Duodenal mucosa (tissue), 2 donors: ENCODE results near the gene LPP.

ENCODE experiments used
- H3K27ac ChIP-seq: one replicate; pipeline ENCODE4 v1.7.0; 2013; ENCODE audit warnings: low read depth, low read length
- H3K27me3 ChIP-seq, 2 donors: one replicate each; pipeline ENCODE4 v1.7.0; 2013; ENCODE audit warnings: low read length in 2 of 2, control low read depth in 1 of 2; ENCODE audit not compliant: insufficient read depth in 2 of 2, control insufficient read depth in 1 of 2
- H3K36me3 ChIP-seq, 2 donors: one replicate each; pipeline ENCODE4 v1.7.0; 2013; ENCODE audit warnings: low read length in 2 of 2, control low read depth in 1 of 2; ENCODE audit not compliant: insufficient read depth in 2 of 2, control insufficient read depth in 1 of 2
- H3K4me1 ChIP-seq, 2 donors: one replicate each; pipeline ENCODE4 v1.7.0; 2013; ENCODE audit warnings: low read length in 2 of 2, control low read depth in 1 of 2; ENCODE audit not compliant: insufficient read depth in 2 of 2, control insufficient read depth in 1 of 2
- H3K4me3 ChIP-seq, 2 donors: one replicate each; pipeline ENCODE4 v1.7.0; 2013; ENCODE audit warnings: low read length in 2 of 2, low read depth in 1 of 2
- H3K9ac ChIP-seq, 2 donors: one replicate each; pipeline ENCODE4 v1.7.0; 2013; ENCODE audit warnings: low read length in 2 of 2, low read depth in 1 of 2
- H3K9me3 ChIP-seq, 2 donors: one replicate each; pipeline ENCODE4 v1.7.0; 2013; ENCODE audit warnings: low read length in 2 of 2, control low read depth in 1 of 2; ENCODE audit not compliant: control insufficient read depth in 1 of 2

The LPP gene

DNA sequence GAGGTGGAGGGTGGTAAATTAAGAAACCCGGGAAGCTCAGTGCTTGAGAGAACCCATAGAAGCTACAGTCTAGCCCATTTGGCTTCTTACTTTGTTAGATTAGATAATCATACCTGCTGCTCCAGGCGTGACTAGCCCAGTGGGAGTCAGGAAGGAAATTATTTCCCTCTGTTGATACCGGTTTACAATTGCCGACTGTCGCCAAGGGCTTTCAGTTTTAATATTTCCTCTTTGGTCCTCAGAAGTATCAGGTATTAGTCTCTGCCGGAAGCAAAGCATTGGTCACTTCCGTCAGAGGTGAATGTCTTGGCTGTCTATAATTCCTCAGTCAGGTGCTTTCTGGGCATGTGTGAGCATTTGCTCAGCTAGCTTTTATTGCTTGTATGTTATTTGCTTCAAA is 75.2 kb downstream of the LPP start:
- H3K36me3 ChIP-seq = peaks cover 6 to 8% of the 10 kb centered on the region in 2 donors
- no peaks in the 10 kb centered on the region for H3K27me3 ChIP-seq
- peak overlapping the region in 1 of 2 donors; percentile 13 for H3K4me3 ChIP-seq
- no peaks in the 10 kb centered on the region for H3K9me3 ChIP-seq
- peaks cover 14 to 24% of the 10 kb centered on the region in 2 donors for H3K4me1 ChIP-seq
- no peak overlapping the region for H3K9ac ChIP-seq
- H3K27ac ChIP-seq = no peak overlapping the region

DNA sequence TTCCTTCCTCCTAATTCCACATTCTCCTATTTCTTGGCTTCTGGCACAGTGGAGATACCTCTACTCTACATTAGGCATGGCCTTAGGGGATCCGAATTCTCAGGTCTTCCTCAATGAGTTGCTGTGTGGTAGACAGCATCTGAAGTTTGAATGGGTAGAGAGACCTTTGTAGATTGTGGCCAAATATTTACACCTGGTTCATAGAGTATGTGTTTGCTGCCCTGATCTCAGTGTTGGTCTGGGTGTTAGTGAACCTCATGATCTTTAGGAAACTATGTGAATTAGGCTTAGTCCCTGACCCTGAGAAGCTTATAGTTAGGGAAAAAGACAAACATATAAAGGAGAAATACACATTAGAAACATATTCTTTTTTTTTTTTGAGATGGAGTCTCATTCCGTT is 75.8 kb downstream of the LPP start:
- Histone ChIP-seq H3K27me3 (no peaks in the 10 kb centered on the region), H3K9ac (no peak overlapping the region), H3K4me1 (peaks cover 14 to 25% of the 10 kb centered on the region in 2 donors), H3K36me3 (peaks cover 6 to 8% of the 10 kb centered on the region in 2 donors), H3K27ac (no peak overlapping the region), H3K4me3 (no peak overlapping the region), H3K9me3 (no peaks in the 10 kb centered on the region)

DNA sequence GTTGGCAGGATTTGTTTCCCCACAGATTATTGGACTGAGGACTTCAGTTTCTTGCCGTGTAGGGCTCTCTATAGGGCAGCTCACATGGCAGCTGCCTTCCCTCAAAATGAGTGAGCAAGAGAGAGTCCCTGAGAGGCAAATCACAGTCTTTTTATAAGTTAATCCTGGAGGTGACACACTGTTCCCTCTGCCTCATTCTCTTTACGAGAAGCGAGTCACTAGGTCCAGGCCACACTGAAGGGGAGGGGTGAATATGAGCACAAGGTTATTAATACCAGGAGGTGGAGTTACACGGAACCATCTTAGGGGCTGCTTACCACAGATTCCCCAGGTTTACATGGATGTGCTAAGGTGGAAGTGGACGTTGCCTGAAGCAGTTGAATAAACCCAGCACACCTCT is 77.0 kb downstream of the LPP start:
- H3K27ac ChIP-seq = no peak overlapping the region
- H3K9ac ChIP-seq = no peak overlapping the region
- H3K4me3 ChIP-seq = no peak overlapping the region
- H3K9me3 ChIP-seq = no peaks in the 10 kb centered on the region
- peaks cover 14 to 30% of the 10 kb centered on the region in 2 donors for H3K4me1 ChIP-seq
- H3K27me3 ChIP-seq = no peaks in the 10 kb centered on the region
- peaks cover 0 to 5% of the 10 kb centered on the region in 2 donors for H3K36me3 ChIP-seq

DNA sequence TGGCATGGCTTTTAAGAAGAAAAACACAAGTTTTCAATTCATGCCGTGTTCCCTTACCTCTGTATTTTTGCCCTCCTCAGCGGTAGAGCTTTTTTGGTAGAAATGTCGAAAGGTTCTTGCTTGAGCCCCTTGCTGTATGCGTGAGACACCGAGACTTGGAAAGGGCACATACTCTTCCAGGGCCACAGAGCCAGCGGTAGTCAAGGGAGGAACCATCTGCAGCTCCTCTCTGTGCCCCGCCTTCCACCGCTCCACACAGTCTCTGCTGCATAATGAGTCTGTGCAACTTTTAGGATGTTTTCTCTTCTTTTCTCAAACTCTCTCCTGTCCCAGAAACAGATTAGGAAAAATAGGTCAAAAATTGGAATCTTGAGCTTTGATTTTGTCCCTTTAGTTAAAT is 77.5 kb downstream of the LPP start:
- Histone ChIP-seq H3K9ac (no peak overlapping the region), H3K4me1 (peaks cover 14 to 30% of the 10 kb centered on the region in 2 donors), H3K4me3 (no peak overlapping the region), H3K27ac (no peak overlapping the region), H3K27me3 (no peaks in the 10 kb centered on the region), H3K36me3 (peaks cover 0 to 5% of the 10 kb centered on the region in 2 donors), H3K9me3 (no peaks in the 10 kb centered on the region)

DNA sequence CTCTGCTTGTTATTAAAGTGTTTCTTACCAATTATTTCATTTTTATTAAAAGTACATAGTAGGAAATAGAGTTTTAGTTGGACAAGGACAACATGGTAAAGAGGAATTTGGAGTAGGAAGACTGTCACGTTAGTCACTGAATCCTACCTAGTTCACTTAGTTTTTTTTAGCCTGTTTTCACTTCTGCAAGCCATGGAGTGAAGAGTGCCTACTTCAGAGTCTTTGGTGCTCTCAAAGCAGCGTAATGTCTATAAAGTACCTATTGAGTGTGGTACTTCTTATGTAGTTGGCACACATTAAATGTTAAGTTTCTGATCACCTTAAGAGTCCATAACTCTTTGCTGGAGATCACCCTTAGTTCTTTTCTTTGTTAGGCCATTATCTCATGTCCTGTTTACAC is 78.7 kb downstream of the LPP start:
- Histone ChIP-seq H3K27ac (no peak overlapping the region), H3K4me1 (peaks cover 14 to 29% of the 10 kb centered on the region in 2 donors), H3K9ac (no peak overlapping the region)

DNA sequence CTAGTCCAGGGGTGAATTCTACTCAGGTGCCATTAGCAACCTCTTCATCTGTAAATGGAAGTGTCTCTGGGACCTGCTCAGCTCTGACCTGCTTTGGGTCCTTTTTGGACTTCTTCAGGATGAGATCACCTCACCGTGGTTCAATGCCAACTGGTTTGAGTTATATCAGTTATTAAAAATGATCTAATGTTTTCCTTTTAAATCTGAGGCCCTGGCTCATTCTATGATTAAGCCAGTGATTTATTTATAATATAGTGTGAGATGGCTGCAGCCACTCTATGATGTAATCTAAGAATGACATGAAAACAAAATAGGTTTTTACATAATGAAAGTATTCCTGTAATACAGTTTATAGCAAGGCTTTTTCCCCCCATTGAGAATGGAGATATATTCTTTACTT is 79.4 kb downstream of the LPP start:
- Histone ChIP-seq H3K9ac (no peak overlapping the region), H3K27ac (no peak overlapping the region), H3K36me3 (peaks cover 0 to under 1% of the 10 kb centered on the region in 2 donors), H3K4me3 (no peak overlapping the region), H3K27me3 (no peaks in the 10 kb centered on the region), H3K4me1 (peaks cover 8 to 24% of the 10 kb centered on the region in 2 donors), H3K9me3 (no peaks in the 10 kb centered on the region)

More for the DNA sequence above, 78.7 kb downstream of the LPP start:
- no peaks in the 10 kb centered on the region for H3K27me3 ChIP-seq
- no peak overlapping the region for H3K4me3 ChIP-seq
- no peaks in the 10 kb centered on the region for H3K9me3 ChIP-seq
- H3K36me3 ChIP-seq = peaks cover 0 to 5% of the 10 kb centered on the region in 2 donors

DNA sequence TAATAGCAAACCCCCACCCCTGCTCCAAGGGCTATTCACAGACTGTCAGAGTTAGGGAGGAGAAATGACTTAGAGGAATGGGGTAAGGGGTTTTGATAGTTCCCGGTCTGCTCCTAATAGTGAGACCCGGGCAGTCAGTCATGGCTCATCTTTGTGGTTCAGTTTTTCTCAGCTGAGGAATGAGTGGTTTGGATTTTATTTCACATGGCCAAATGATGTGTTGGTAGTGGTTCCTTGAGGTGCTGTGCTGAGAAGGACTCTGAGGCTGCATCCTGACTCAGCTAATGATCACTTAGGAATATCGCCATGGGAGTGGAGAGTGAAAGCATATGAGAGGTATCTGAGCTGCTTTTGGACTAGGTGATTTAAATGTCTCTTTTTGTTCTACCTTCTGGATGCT is 80.2 kb downstream of the LPP start:
- Histone ChIP-seq H3K4me1 (peaks cover 6 to 22% of the 10 kb centered on the region in 2 donors), H3K9me3 (no peaks in the 10 kb centered on the region), H3K36me3 (peaks cover 2 to 3% of the 10 kb centered on the region in 2 donors), H3K27ac (no peak overlapping the region), H3K4me3 (no peak overlapping the region), H3K27me3 (no peaks in the 10 kb centered on the region), H3K9ac (no peak overlapping the region)

DNA sequence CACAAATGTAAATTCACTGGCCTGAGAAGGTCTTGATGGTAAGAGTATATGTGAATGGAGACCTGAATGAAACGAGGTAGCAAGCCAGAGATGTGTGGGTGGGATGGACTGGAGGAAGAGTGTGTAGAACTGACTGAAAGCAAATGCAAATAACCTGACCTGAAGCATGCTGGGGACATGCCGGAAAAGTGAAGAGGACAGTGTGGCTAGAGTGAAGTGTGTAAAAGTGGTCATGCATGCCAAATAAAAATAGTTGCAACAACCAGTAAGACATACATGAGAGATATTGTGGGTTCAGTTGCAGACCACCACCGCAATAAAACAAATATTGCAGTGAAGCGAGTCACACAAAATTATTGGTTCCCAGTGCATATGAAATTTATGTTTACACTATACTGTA is 82.3 kb downstream of the LPP start:
- no peak overlapping the region for H3K4me3 ChIP-seq
- peaks cover 7 to 29% of the 10 kb centered on the region in 2 donors for H3K4me1 ChIP-seq
- no peak overlapping the region for H3K27ac ChIP-seq
- peaks cover 7 to 9% of the 10 kb centered on the region in 2 donors for H3K36me3 ChIP-seq
- no peaks in the 10 kb centered on the region for H3K9me3 ChIP-seq
- no peaks in the 10 kb centered on the region for H3K27me3 ChIP-seq
- H3K9ac ChIP-seq = no peak overlapping the region

DNA sequence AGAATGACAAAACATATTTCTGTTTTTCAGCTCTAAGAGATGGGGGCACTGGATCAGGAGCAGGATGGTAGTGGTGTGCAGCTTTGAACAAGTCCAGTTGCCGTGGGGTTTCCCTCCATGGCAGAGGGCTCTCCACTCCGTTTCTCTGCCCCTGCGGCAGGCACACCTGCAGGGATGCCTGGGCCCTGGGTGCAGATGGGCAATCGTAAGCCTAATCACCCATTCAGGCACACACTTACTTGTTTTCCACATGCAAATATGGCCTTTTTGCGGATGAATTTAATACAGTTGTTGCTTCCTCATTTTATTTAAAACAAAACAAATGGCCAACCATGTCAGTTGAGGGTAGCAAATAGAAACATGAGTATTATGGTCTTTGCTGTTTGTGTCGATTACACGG is 85.1 kb downstream of the LPP start:
- H3K4me3 ChIP-seq = no peak overlapping the region
- peaks cover 7 to 27% of the 10 kb centered on the region in 2 donors for H3K4me1 ChIP-seq
- H3K27me3 ChIP-seq = no peaks in the 10 kb centered on the region
- no peak overlapping the region for H3K27ac ChIP-seq
- no peak overlapping the region for H3K9ac ChIP-seq
- peaks cover 8 to 12% of the 10 kb centered on the region in 2 donors for H3K36me3 ChIP-seq
- no peaks in the 10 kb centered on the region for H3K9me3 ChIP-seq

DNA sequence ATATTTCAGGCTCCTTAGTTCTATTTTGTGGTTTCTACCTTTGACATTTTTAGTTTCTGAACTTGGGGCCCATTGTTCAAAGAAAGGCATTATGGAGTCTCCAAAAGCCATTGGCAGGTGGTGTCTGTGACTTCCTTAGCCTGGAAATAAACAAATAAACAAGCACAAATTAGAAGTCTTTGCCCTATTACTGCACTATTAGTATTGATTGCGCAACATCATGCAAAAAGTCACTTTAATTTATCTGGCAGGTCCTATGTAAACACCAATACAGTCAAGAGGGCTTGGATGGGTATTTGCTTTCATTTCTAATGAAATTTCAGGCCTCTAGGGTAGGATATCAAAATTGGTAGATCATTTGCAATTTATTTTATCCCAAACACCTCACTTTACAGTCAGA is 85.6 kb downstream of the LPP start:
- Histone ChIP-seq H3K27ac (no peak overlapping the region), H3K4me1 (peaks cover 8 to 32% of the 10 kb centered on the region in 2 donors), H3K27me3 (no peaks in the 10 kb centered on the region), H3K4me3 (no peak overlapping the region), H3K9ac (no peak overlapping the region), H3K9me3 (no peaks in the 10 kb centered on the region), H3K36me3 (peaks cover 8 to 12% of the 10 kb centered on the region in 2 donors)
